HFFc6 (cell line): ENCODE data around the gene DNAJB8. TPM values are rescaled to one million over a fixed set of nuclear protein-coding genes. Genes with fewer than 3 reads are reported as not detected.

Source experiments
- DNase-seq: peaks from one replicate; pipeline ENCODE4 v3.0.0-alpha.2; 2018
- H3K27ac Mint-ChIP-seq: 2 replicates; pipeline ENCODE4 v1.8.0; 2020; ENCODE audit warnings: mild to moderate bottlenecking, mixed read lengths
- H3K27me3 Mint-ChIP-seq: 2 replicates; pipeline ENCODE4 v1.8.0; 2021; ENCODE audit warnings: mild to moderate bottlenecking, moderate library complexity, mixed read lengths; ENCODE audit not compliant: insufficient read depth
- H3K36me3 Mint-ChIP-seq: 2 replicates; pipeline ENCODE4 v1.8.0; 2021; ENCODE audit warnings: low read depth, mixed read lengths
- H3K4me1 Mint-ChIP-seq: 2 replicates; pipeline ENCODE4 v1.8.0; 2020; ENCODE audit warnings: low read depth, mixed read lengths
- H3K4me3 Mint-ChIP-seq: 2 replicates; pipeline ENCODE4 v1.8.0; 2020; ENCODE audit warnings: mild to moderate bottlenecking, moderate library complexity, mixed read lengths
- H3K9me3 Mint-ChIP-seq: 2 replicates; pipeline ENCODE4 v1.8.0; 2020; ENCODE audit warnings: mild to moderate bottlenecking, mixed read lengths
- CTCF ChIP-seq: fragments of 200-600 bp; sonication (generic); IDR thresholded peaks from 2 replicates; pipeline ENCODE4 v1.5.0; 2021; ENCODE audit warnings: antibody characterized with exemption, mild to moderate bottlenecking
- total RNA-seq, 6 experiments: library from RNA; stranded (reverse); fragmentation: NEBNext Ultra II Directional; extraction: Animal tissue kit (Norgen Biotek cat#: 25700); gene quantifications; 2 replicates in 1 of 6; 3 replicates in 5 of 6; pipeline ENCODE4 v1.2.3, GENCODE V29; 2021

Gene DNAJB8
- total RNA-seq, 6 experiments from 2014 or later: not detected

- H3K27ac Mint-ChIP-seq: no peak overlapping the region
- TF ChIP-seq CTCF: no peak
- no peak for DNase-seq
- H3K9me3 Mint-ChIP-seq: no peaks in the 10 kb centered on the region
- H3K36me3 Mint-ChIP-seq: no peaks in the 10 kb centered on the region; the same call in 1 of the 2 replicates
- peaks cover 58% of the 10 kb centered on the region for H3K27me3 Mint-ChIP-seq
- no peaks in the 10 kb centered on the region for H3K4me1 Mint-ChIP-seq
- no peak overlapping the region for H3K4me3 Mint-ChIP-seq
Measured at GRCh38 chr3:128454310-128454618, 12.4 kb downstream of the DNAJB8 start.

- H3K4me1 Mint-ChIP-seq: peaks cover 5% of the 10 kb centered on the region
- no peaks in the 10 kb centered on the region; the same call in 1 of the 2 replicates for H3K36me3 Mint-ChIP-seq
- no peak for TF ChIP-seq CTCF
- no peak overlapping the region for H3K4me3 Mint-ChIP-seq
- no peak for DNase-seq
- no peak overlapping the region for H3K27ac Mint-ChIP-seq
- peaks cover 54% of the 10 kb centered on the region for H3K27me3 Mint-ChIP-seq
- no peaks in the 10 kb centered on the region for H3K9me3 Mint-ChIP-seq
Measured at GRCh38 chr3:128453501-128454309, 13.0 kb downstream of the DNAJB8 start.

GRCh38 chr3:128452678-128453275 is 13.9 kb downstream of the DNAJB8 start:
- Mint-ChIP-seq H3K36me3 (no peaks in the 10 kb centered on the region; the same call in 1 of the 2 replicates), H3K4me1 (peaks cover 10% of the 10 kb centered on the region), H3K4me3 (no peak overlapping the region), H3K27me3 (peaks cover 55% of the 10 kb centered on the region), H3K9me3 (no peaks in the 10 kb centered on the region), H3K27ac (no peak overlapping the region)
- DNase-seq: no peak
- no peak for TF ChIP-seq CTCF

- Mint-ChIP-seq H3K27me3 (peaks cover 56% of the 10 kb centered on the region), H3K36me3 (no peaks in the 10 kb centered on the region; the same call in 1 of the 2 replicates), H3K4me3 (no peak overlapping the region), H3K9me3 (no peaks in the 10 kb centered on the region), H3K4me1 (peaks cover 10% of the 10 kb centered on the region), H3K27ac (no peak overlapping the region)
- no peak for TF ChIP-seq CTCF
- no peak for DNase-seq
Measured at GRCh38 chr3:128452120-128452519, 14.6 kb downstream of the DNAJB8 start.

- Mint-ChIP-seq H3K4me3 (no peak overlapping the region), H3K27me3 (peaks cover 37% of the 10 kb centered on the region), H3K9me3 (peaks cover 3% of the 10 kb centered on the region; the same call in 1 of the 2 replicates), H3K4me1 (peaks cover 10% of the 10 kb centered on the region), H3K36me3 (no peaks in the 10 kb centered on the region), H3K27ac (no peak overlapping the region)
- TF ChIP-seq CTCF: no peak
- no peak for DNase-seq
Measured at GRCh38 chr3:128449111-128449638, 17.5 kb downstream of the DNAJB8 start.
